Measurements from ENCODE around the gene ATG7.

Gene ATG7

DNA sequence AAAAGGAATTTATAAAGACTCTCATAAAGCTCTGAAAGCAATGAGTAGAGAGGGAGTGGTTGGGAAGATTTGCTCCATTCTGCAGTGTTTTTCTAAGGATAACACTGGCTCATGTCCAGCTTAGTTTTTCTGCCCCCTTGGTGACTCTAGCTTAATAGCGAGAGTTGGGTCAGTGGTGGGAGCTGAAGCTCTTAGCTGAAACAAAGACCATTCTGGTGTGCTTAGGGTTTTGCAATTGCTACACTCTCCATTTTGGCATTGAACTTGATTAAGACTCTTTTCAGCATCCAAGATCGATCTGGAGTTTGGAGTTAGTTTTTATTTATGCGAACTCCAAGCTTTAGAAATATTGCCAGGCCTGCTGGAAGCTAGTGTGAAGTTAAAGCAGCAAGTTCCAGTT, 98.0 kb downstream of the ATG7 start:
- in situ Hi-C loops (cut with MboI; ENCODE audit: low pct_unique_long_range_greater_than_20kb, low sequenced_read_pairs, unreplicated experiment), result loop anchor here (10.0 kb wide), 1 partner anchor 285 kb away; no protein-coding TSS in a partner anchor
- TF ChIP-seq CTCF (IDR thresholded peaks at IDR 0.05; ENCODE audit: extremely low read depth, insufficient read depth, missing control alignments), result no peak

GRCh38 chr3:11370966-11371365, 98.8 kb downstream of the ATG7 start:
- TF ChIP-seq CTCF (IDR thresholded peaks at IDR 0.05; ENCODE audit: extremely low read depth, insufficient read depth, missing control alignments), result no peak
- DNase-seq (ENCODE audit: low spot score), result no peak

More for the DNA sequence above, 98.0 kb downstream of the ATG7 start:
- no peak for DNase-seq (ENCODE audit: low spot score)

DNA sequence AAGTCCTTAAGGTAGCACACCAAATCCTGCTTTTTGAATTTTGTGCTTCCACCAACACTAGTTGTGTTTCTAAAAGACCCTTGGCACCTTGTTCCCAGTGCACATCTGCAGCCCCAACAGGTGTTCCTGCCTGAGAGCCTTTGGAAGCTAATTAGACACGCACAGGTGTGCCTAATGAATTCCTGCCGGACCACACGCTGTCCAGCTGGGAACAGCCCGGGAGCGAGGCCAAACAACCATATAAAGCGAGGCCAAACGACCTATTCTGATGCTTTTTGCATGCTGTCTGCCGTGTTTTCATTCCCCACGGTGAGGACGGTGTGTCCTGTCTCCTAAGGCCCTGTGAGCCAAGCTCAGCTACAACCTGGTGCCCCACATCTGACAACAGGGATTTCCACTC, 99.5 kb downstream of the ATG7 start:
- DNase-seq (ENCODE audit: low spot score), result no peak
- no peak for TF ChIP-seq CTCF (IDR thresholded peaks at IDR 0.05; ENCODE audit: extremely low read depth, insufficient read depth, missing control alignments)
- in situ Hi-C loops (cut with MboI; ENCODE audit: low pct_unique_long_range_greater_than_20kb, low sequenced_read_pairs, unreplicated experiment), result loop anchor here (10.0 kb wide), 1 partner anchor 283 kb away; no protein-coding TSS in a partner anchor

More at GRCh38 chr3:11370966-11371365, 98.8 kb downstream of the ATG7 start:
- in situ Hi-C loops (cut with MboI; ENCODE audit: low pct_unique_long_range_greater_than_20kb, low sequenced_read_pairs, unreplicated experiment), result loop anchor here (10.0 kb wide), 1 partner anchor 284 kb away; no protein-coding TSS in a partner anchor

DNA sequence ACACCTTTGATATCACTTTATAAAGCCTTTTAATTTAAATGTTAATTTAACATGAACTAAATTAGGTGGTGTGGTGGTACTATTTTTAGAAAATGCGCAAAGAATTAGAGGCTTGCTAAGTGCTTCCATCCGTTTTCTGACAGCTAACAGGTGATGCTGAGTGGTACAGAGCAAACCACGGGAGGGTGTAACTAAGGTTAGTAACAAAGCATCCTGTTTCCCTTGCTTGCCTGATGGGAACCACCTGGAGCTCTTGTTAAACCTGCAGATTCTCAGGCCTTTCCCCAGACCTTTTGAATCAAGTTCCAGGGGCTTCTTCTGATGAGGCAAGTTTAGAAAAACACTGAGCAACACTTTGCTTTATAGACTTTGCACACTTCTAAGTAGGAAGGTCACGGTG, 101.0 kb downstream of the ATG7 start:
- DNase-seq (ENCODE audit: low spot score), result no peak
- no peak for TF ChIP-seq CTCF (IDR thresholded peaks at IDR 0.05; ENCODE audit: extremely low read depth, insufficient read depth, missing control alignments)
- in situ Hi-C loops (cut with MboI; ENCODE audit: low pct_unique_long_range_greater_than_20kb, low sequenced_read_pairs, unreplicated experiment), result loop anchor here (10.0 kb wide), 1 partner anchor 282 kb away; no protein-coding TSS in a partner anchor

GRCh38 chr3:11373654-11374053, 101.5 kb downstream of the ATG7 start:
- TF ChIP-seq CTCF (IDR thresholded peaks at IDR 0.05; ENCODE audit: extremely low read depth, insufficient read depth, missing control alignments), result no peak
- DNase-seq (ENCODE audit: low spot score), result no peak
- in situ Hi-C loops (cut with MboI; ENCODE audit: low pct_unique_long_range_greater_than_20kb, low sequenced_read_pairs, unreplicated experiment), result loop anchor here (10.0 kb wide), 1 partner anchor 281 kb away; no protein-coding TSS in a partner anchor

DNA sequence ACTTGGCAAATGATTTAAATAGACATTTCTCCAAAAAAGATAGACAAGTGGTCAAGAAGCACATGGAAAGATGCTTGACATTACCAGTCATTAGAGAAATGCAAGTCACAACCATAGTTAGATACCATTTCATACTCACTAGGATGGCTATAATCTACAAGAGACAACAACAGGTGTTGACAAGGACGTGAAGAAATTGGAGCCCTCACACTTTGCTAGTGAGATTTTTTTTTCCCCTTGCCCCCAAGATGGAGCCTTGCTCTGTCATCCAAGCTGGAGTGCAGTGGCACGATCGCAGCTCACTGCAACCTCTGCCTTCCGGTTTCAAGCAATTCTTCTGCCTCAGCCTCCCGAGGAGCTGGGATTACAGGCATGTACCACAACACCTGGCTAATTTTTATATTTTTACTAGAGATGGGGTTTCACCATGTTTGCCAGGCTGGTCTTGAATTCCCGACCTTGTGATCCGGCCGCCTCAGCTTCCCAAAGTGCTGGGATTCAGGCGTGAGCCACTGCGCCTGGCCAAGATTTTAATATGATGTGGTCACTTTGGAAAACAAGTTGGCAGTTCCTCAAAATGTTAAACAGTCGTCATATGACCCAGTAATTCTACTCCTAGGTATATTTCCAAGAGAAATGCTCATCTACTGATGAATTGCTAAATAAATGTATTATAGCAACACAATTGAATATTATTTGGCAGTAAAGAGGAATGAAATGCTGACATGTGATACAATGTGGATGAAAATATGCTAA, 103.3 kb downstream of the ATG7 start:
- TF ChIP-seq CTCF (IDR thresholded peaks at IDR 0.05; ENCODE audit: extremely low read depth, insufficient read depth, missing control alignments), result no peak
- DNase-seq (ENCODE audit: low spot score), result no peak
- in situ Hi-C loops (cut with MboI; ENCODE audit: low pct_unique_long_range_greater_than_20kb, low sequenced_read_pairs, unreplicated experiment), result loop anchor here (10.0 to 25.0 kb wide), 2 partner anchors 279 to 437 kb away; no protein-coding TSS in a partner anchor
